Testis (tissue), 2 donors: ENCODE data around the gene TBX1.

ENCODE experiments used
- CTCF ChIP-seq, 3 experiments: fragments of 450-650 bp in 2 of 3; fragments of 200-600 bp in 1 of 3; sonication (generic) in 1 of 3; IDR thresholded peaks; one replicate each; pipeline ENCODE4 v1.5.1; 2016 to 2019; ENCODE audit warnings: antibody characterized with exemption in 3 of 3, mild to moderate bottlenecking in 2 of 3, moderate library complexity in 1 of 3
- POLR2A ChIP-seq: fragments of 450-650 bp; IDR thresholded peaks from one replicate; pipeline ENCODE4 v1.6.1; 2017; ENCODE audit warnings: antibody characterized with exemption, mild to moderate bottlenecking, moderate library complexity

DNA sequence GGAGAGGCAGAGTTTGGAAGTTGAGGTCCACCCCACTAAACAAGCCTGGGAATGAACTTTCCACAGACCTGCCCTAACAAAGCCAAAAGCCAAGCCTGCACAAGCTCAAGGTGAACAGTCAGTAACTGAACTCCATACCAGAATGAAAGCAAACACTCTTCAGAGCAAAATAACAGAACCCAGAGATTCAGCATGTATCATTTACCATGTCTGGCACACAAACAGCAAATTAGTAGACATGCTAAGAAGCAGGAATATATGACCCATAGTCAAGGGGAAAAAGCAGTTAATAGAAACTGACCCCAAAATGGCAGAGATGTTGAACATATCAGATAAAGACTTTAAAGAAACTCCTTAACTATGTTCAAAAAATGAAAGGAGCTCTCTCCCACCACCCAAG, 31.3 kb downstream of the TBX1 start:
- TF ChIP-seq CTCF (IDR thresholded peaks at IDR 0.05), result no peak
- TF ChIP-seq POLR2A, result no peak
